HepG2 (cell line): ENCODE results near the gene SULT4A1. TPM values are rescaled to one million over a fixed set of nuclear protein-coding genes. Genes with fewer than 3 reads are reported as not detected.

Experiments
- ATAC-seq: fragments of 200-7000 bp; cut with Tn5 transposase; 3 replicates; pipeline ENCODE4 v1.9.1; 2020; ENCODE audit warnings: mild to moderate bottlenecking, moderate library complexity
- BruUV-seq: library from RNA; stranded (reverse); fragments of 400-500 nt; replicated peaks from 2 replicates; lab custom pipeline; 2021; lab: Mats Ljungman, UMichigan
- CTCF ChIA-PET: fragments of 300-600 bp; formaldehyde crosslinking; extraction: SDS; loops from one replicate; lab custom pipeline; 2021; ENCODE audit warnings: low total read pairs, inconsistent platforms, low intra/inter-chr PET ratio; lab: Yijun Ruan, JAX
- POLR2A ChIA-PET: fragments of 350-600 bp; sonication (Branson Sonifier 250); formaldehyde crosslinking; loops from one replicate; lab custom pipeline; 2020; ENCODE audit warnings: antibody characterized with exemption, inconsistent platforms; lab: Yijun Ruan, JAX
- DNase-seq: peaks from one replicate; pipeline ENCODE4 v3.0.0-alpha.2; 2015; ENCODE audit warnings: low spot score
- FAIRE-seq: peaks from 3 replicates; lab custom pipeline; 2011; peaks lifted over from hg19 to GRCh38; lab: Jason Lieb, UNC
- H2AFZ ChIP-seq: one replicate; pipeline ENCODE4 v1.6.1; 2011; ENCODE audit warnings: low read length, inconsistent platforms
- H3K27ac ChIP-seq: fragments of 300-600 bp; 3 replicates; pipeline ENCODE4 v1.8.0; 2011; ENCODE audit warnings: mixed run types, mild to moderate bottlenecking, mixed read lengths, low read length, inconsistent platforms; ENCODE audit not compliant: insufficient read depth; ENCODE audit errors: extremely low read length
- H3K27me3 ChIP-seq, 2 experiments: fragments of 200-600 bp in 1 of 2; 2 replicates in 1 of 2; 3 replicates in 1 of 2; pipeline versions ENCODE4 v1.6.0 to v1.8.0; 2011; ENCODE audit warnings: low read length in 2 of 2, mild to moderate bottlenecking in 2 of 2, moderate library complexity in 2 of 2, inconsistent platforms in 1 of 2; ENCODE audit not compliant: insufficient read depth in 2 of 2, control insufficient read depth in 1 of 2
- H3K36me3 ChIP-seq, 2 experiments: fragments of 200-600 bp in 1 of 2; replicated peaks in 1 of 2; 2 replicates in 1 of 2; 3 replicates in 1 of 2; pipeline versions ENCODE4 v1.5.1 to v1.8.0; 2011; ENCODE audit warnings: low read length in 2 of 2, inconsistent platforms in 1 of 2; ENCODE audit not compliant: insufficient read depth in 2 of 2, control insufficient read depth in 1 of 2
- H3K4me1 ChIP-seq: 2 replicates; pipeline ENCODE4 v1.5.1; 2012; ENCODE audit warnings: low read length, inconsistent platforms; ENCODE audit not compliant: insufficient read depth
- H3K4me2 ChIP-seq: 2 replicates; pipeline ENCODE4 v1.6.0; 2011; ENCODE audit warnings: low read depth, low read length, inconsistent platforms
- H3K4me3 ChIP-seq, 3 experiments: fragments of 200-600 bp in 1 of 3; sonication (generic), shearing (Covaris generic) in 1 of 3; replicated peaks in 1 of 3; 2 replicates each; pipeline ENCODE4 v1.5.1; 2011 to 2016; ENCODE audit warnings: low read length in 3 of 3, inconsistent platforms in 2 of 3, low read depth in 2 of 3, mild to moderate bottlenecking in 2 of 3, control low read depth in 1 of 3, mixed read lengths in 1 of 3; ENCODE audit not compliant: insufficient read depth in 1 of 3
- H3K79me2 ChIP-seq: one replicate; pipeline ENCODE4 v1.6.1; 2011; ENCODE audit warnings: low read length, inconsistent platforms; ENCODE audit not compliant: insufficient read depth
- H3K9ac ChIP-seq: 2 replicates; pipeline ENCODE4 v1.6.0; 2011; ENCODE audit warnings: mild to moderate bottlenecking, low read depth, low read length, inconsistent platforms; ENCODE audit not compliant: insufficient read depth
- H3K9me3 ChIP-seq: 2 replicates; pipeline ENCODE4 v1.5.1; 2012; ENCODE audit warnings: mild to moderate bottlenecking, low read length
- H4K20me1 ChIP-seq: 2 replicates; pipeline ENCODE4 v1.6.0; 2011; ENCODE audit warnings: inconsistent platforms, mild to moderate bottlenecking, low read length, moderate library complexity; ENCODE audit not compliant: insufficient read depth
- ATF7 ChIP-seq, 2 experiments: fragments of 450-650 bp in 1 of 2; sonication (generic) in 1 of 2; formaldehyde crosslinking in 1 of 2; IDR thresholded peaks; 2 replicates each; pipeline versions ENCODE4 v1.4.0 to v1.6.1; 2016 to 2020; ENCODE audit warnings: antibody characterized with exemption in 1 of 2, mild to moderate bottlenecking in 1 of 2, missing genetic modification reagents in 1 of 2
- ATM ChIP-seq: fragments of 450-650 bp; IDR thresholded peaks from 2 replicates; pipeline ENCODE4 v1.7.1; 2017; ENCODE audit warnings: mild to moderate bottlenecking, borderline replicate concordance
- PCBP2 ChIP-seq: fragments of 200-400 bp; formaldehyde crosslinking; optimal IDR thresholded peaks from 2 replicates; pipeline ENCODE3; 2018; ENCODE audit warnings: low read length, low read depth; ENCODE audit not compliant: poor library complexity, severe bottlenecking
- PITX1 ChIP-seq: sonication (generic); formaldehyde crosslinking; IDR thresholded peaks from 2 replicates; pipeline ENCODE4 v1.5.1; 2020; ENCODE audit warnings: mild to moderate bottlenecking, missing genetic modification reagents
- WGBS: methylation state at CpG from one replicate; pipeline ENCODE4 v1.1.6; 2017; ENCODE audit warnings: low lambda C conversion rate; 5-methylcytosine and 5-hydroxymethylcytosine counted together
- in situ Hi-C: cut with HindIII; loops from 2 replicates; pipeline ENCODE4 v1.10.0; 2017; ENCODE audit warnings: low pct_unique_long_range_greater_than_20kb; ENCODE audit not compliant: extremely low pct_ligation_motif_present
- intact Hi-C: fragments of 100-400 bp; cut with micrococcal nuclease; formaldehyde crosslinking; loops from one replicate; pipeline ENCODE4 v1.10.0; 2022; ENCODE audit not compliant: unreplicated experiment
- polyA plus RNA-seq, 8 experiments: library from polyadenylated mRNA; depleted of rRNA in 3 of 8; stranded (reverse) in 7 of 8; unstranded in 1 of 8; fragments of >200 nt; fragmentation: Illumina TruSeq in 4 of 8; extraction: Trizol in 4 of 8; gene quantifications; 2 replicates each; pipeline versions ENCODE4 v1.2.1 to v1.2.3, GENCODE V29; 2011 to 2016; ENCODE audit warnings: low read depth in 4 of 8, missing spikeins in 1 of 8, mixed read lengths in 1 of 8; ENCODE audit not compliant: insufficient read depth in 1 of 8
- total RNA-seq, 5 experiments: library from RNA; depleted of rRNA; stranded (reverse); fragments of >200 nt; fragmentation: Illumina TruSeq; extraction: Trizol; gene quantifications; 2 replicates each; pipeline ENCODE4 v1.2.3, GENCODE V29; 2016; ENCODE audit warnings: low read depth in 1 of 5

SULT4A1 gene
- total and polyA plus RNA-seq, 2 of the 13 experiments (the other 11 are each of a cell fraction or from before 2014, with no cell fraction given), result not detected

DNA sequence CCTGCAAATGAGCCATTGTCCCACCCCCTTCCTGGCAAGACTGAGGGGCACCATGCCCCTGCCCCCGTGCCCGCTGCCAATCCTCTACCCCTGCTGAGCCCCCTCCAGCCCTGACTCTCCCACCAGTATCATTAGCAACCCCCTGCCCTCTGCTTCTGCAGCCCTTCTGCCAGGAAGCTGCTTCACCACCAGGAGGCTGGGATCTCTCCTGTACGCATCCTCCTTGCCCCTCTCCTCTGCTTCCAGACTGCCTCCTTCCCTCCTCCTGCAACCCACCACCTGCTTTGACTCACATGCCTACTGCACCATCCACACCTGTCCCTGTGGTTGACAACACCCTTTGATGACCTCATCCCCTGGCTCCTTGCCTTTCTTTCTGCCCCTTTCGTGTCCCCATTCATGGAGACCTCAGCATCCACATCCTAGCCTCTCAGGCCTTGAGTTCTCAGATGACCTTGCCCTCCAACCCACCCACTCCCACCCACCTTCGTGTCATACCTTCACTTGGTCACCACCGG, 47.9 kb upstream of the SULT4A1 start:
- H3K27me3 ChIP-seq, result peaks cover 2 to 14% of the 10 kb centered on the region in 2 experiments; a peak in 3 of 5 replicates
- H3K9ac ChIP-seq, result no peak overlapping the region
- no peak overlapping the region for H3K4me2 ChIP-seq
- in situ Hi-C loops, result no loop called here
- H3K36me3 ChIP-seq, result no peaks in the 10 kb centered on the region
- H2AFZ ChIP-seq, result no peak overlapping the region
- no peaks in the 10 kb centered on the region for H3K9me3 ChIP-seq
- no peaks in the 10 kb centered on the region for H3K79me2 ChIP-seq
- no peak overlapping the region for H3K4me3 ChIP-seq
- ATAC-seq (no peak), DNase-seq (no peak), FAIRE-seq (no peak)
- intact Hi-C loops, result no loop called here
- H4K20me1 ChIP-seq, result no peaks in the 10 kb centered on the region
- 0 out of 2 replicates have a peak, but pooled peaks cover 5% of the 10 kb centered on the region for H3K4me1 ChIP-seq
- H3K27ac ChIP-seq, result no peak overlapping the region
- POLR2A ChIA-PET, result no interaction called here
- BruUV-seq, result no TSS peak
- WGBS, result 23% methylated on average over 4 of the region's 6 CpGs
- CTCF ChIA-PET, result no interaction called here
- TF ChIP-seq PITX1, result no peak
- peak; percentile 88 for TF ChIP-seq ATF7 (IDR thresholded peaks at IDR 0.05)
- no peak for TF ChIP-seq ATF7 (CRISPR knock-in tag; IDR thresholded peaks at IDR 0.05)

GRCh38 chr22:43909708-43910107, 47.4 kb upstream of the SULT4A1 start:
- ATAC-seq, result no peak
- DNase-seq, result no peak
- intact Hi-C loops, result no loop called here
- BruUV-seq, result no TSS peak
- POLR2A ChIA-PET, result no interaction called here
- CTCF ChIA-PET, result no interaction called here
- Histone ChIP-seq H3K27me3 (peaks cover 2 to 14% of the 10 kb centered on the region in 2 experiments; a peak in 3 of 5 replicates), H2AFZ (no peak overlapping the region), H3K9me3 (no peaks in the 10 kb centered on the region), H3K4me2 (no peak overlapping the region), H3K4me3 (no peak overlapping the region)
- no peak for FAIRE-seq
- 4% methylated on average over 1 of the region's 1 CpG for WGBS
- TF ChIP-seq ATM (no peak), PCBP2 (peak; percentile 43)
- TF ChIP-seq, all 625 proteins: peak for 1
- in situ Hi-C loops, result no loop called here
- 0 out of 2 replicates have a peak, but pooled peaks cover 5% of the 10 kb centered on the region for H3K4me1 ChIP-seq
- H3K36me3 ChIP-seq, result no peaks in the 10 kb centered on the region
- H3K9ac ChIP-seq, result no peak overlapping the region
- H3K79me2 ChIP-seq, result no peaks in the 10 kb centered on the region
- H3K27ac ChIP-seq, result no peak overlapping the region
- no peaks in the 10 kb centered on the region for H4K20me1 ChIP-seq
